CD4-positive, alpha-beta T cell (primary cell): Measurements from ENCODE around the gene UPK1A. TPM values are rescaled to one million over a fixed set of nuclear protein-coding genes. Genes with fewer than 3 reads are reported as not detected.

ENCODE experiments used
- ATAC-seq: fragments of 200-7000 bp; cut with Tn5 transposase; one replicate; pipeline ENCODE4 v1.10.0; 2022; ENCODE audit warnings: mild to moderate bottlenecking; ENCODE audit not compliant: poor library complexity
- CTCF ChIA-PET: fragments of 350-600 bp; sonication (Branson Sonifier 250); formaldehyde crosslinking; loops from one replicate; lab custom pipeline; 2021; ENCODE audit warnings: antibody characterized with exemption, inconsistent platforms; lab: Charles Lee
- POLR2A ChIA-PET: fragments of 350-600 bp; sonication (Branson Sonifier 250); formaldehyde crosslinking; loops from one replicate; lab custom pipeline; 2021; ENCODE audit warnings: antibody characterized with exemption, inconsistent platforms; lab: Charles Lee
- DNase-seq, 14 experiments: peaks; one replicate each; pipeline ENCODE4 v3.0.0-alpha.2; 2013 to 2020; ENCODE audit warnings: mixed read lengths in 2 of 14
- H3K27ac ChIP-seq, 2 donors: one replicate each; pipeline versions ENCODE4 v1.5.1 to v1.7.0; 2013; ENCODE audit warnings: low read length in 2 of 2, low read depth in 1 of 2, mild to moderate bottlenecking in 1 of 2
- H3K27me3 ChIP-seq, 2 experiments: 1 replicate in 1 of 2; 2 replicates in 1 of 2; pipeline versions ENCODE4 v1.6.1 to v1.7.0; 2013; ENCODE audit warnings: low read length in 2 of 2, control low read depth in 1 of 2, mild to moderate bottlenecking in 1 of 2, moderate library complexity in 1 of 2; ENCODE audit not compliant: insufficient read depth in 2 of 2, control insufficient read depth in 1 of 2
- H3K36me3 ChIP-seq: one replicate; pipeline ENCODE4 v1.6.1; 2013; ENCODE audit warnings: low read length, control low read depth; ENCODE audit not compliant: insufficient read depth
- H3K4me1 ChIP-seq: one replicate; pipeline ENCODE4 v1.6.1; 2013; ENCODE audit warnings: low read length, control low read depth; ENCODE audit not compliant: insufficient read depth
- H3K4me3 ChIP-seq: one replicate; pipeline ENCODE4 v1.5.1; 2013; ENCODE audit warnings: mild to moderate bottlenecking, low read length, moderate library complexity
- H3K9me3 ChIP-seq, 2 experiments: 1 replicate in 1 of 2; 2 replicates in 1 of 2; pipeline versions ENCODE4 v1.6.1 to v1.7.0; 2013; ENCODE audit warnings: low read length in 2 of 2, mild to moderate bottlenecking in 2 of 2, control low read depth in 1 of 2, moderate library complexity in 1 of 2; ENCODE audit not compliant: control insufficient read depth in 1 of 2, insufficient read depth in 1 of 2
- H3K27ac Mint-ChIP-seq: one replicate; pipeline ENCODE4 v1.8.0; 2020; ENCODE audit warnings: mixed read lengths
- H3K27me3 Mint-ChIP-seq: one replicate; pipeline ENCODE4 v1.8.0; 2021; ENCODE audit warnings: mixed read lengths
- H3K36me3 Mint-ChIP-seq: one replicate; pipeline ENCODE4 v1.8.0; 2021; ENCODE audit warnings: low read depth, mixed read lengths
- H3K4me1 Mint-ChIP-seq: one replicate; pipeline ENCODE4 v1.8.0; 2021; ENCODE audit warnings: low read depth, mixed read lengths
- H3K4me3 Mint-ChIP-seq: one replicate; pipeline ENCODE4 v1.8.0; 2020; ENCODE audit warnings: mild to moderate bottlenecking, mixed read lengths
- H3K9me3 Mint-ChIP-seq: one replicate; pipeline ENCODE4 v1.8.0; 2020; ENCODE audit warnings: mixed read lengths
- intact Hi-C, 2 experiments: fragments of 100-400 bp; cut with DNase I in 1 of 2; cut with micrococcal nuclease in 1 of 2; formaldehyde crosslinking; loops; one replicate each; pipeline versions ENCODE4 v1.15.1 to v1.9.0; 2023 to 2025; cut with DNase I, micrococcal nuclease
- total RNA-seq, 174 experiments: library from RNA in 2 of 174; stranded (reverse) in 2 of 174; gene quantifications; one replicate each; pipeline ENCODE4 v1.2.3 and lab custom pipeline; 2021 to 2026
- TF ChIP-seq, protein P1 (sequence below): fragments of 200-600 bp; IDR thresholded peaks from one replicate; pipeline ENCODE4 v1.8.0; 2022; ENCODE audit warnings: antibody characterized with exemption, mild to moderate bottlenecking

Gene UPK1A
- total RNA-seq, 2 experiments from 2014 or later = 0.36 to 0.47 TPM

GRCh38 chr19:35620001-35620400 lies 46.3 kb upstream of the UPK1A start:
- ChIA-PET CTCF (no interaction called here), POLR2A (interaction anchor here (1.6 kb wide), 1 partner anchor 28 kb away, joined by 4 read pairs; the partner anchor contains the start of gene COX6B1)
- H3K4me3 ChIP-seq = no peak overlapping the region
- intact Hi-C loops = no loop called here
- Mint-ChIP-seq H3K9me3 (no peaks in the 10 kb centered on the region), H3K27me3 (no peaks in the 10 kb centered on the region), H3K4me3 (no peak overlapping the region), H3K27ac (no peak overlapping the region), H3K36me3 (peaks cover 26% of the 10 kb centered on the region), H3K4me1 (no peaks in the 10 kb centered on the region)
- TF ChIP-seq, protein P1, sequence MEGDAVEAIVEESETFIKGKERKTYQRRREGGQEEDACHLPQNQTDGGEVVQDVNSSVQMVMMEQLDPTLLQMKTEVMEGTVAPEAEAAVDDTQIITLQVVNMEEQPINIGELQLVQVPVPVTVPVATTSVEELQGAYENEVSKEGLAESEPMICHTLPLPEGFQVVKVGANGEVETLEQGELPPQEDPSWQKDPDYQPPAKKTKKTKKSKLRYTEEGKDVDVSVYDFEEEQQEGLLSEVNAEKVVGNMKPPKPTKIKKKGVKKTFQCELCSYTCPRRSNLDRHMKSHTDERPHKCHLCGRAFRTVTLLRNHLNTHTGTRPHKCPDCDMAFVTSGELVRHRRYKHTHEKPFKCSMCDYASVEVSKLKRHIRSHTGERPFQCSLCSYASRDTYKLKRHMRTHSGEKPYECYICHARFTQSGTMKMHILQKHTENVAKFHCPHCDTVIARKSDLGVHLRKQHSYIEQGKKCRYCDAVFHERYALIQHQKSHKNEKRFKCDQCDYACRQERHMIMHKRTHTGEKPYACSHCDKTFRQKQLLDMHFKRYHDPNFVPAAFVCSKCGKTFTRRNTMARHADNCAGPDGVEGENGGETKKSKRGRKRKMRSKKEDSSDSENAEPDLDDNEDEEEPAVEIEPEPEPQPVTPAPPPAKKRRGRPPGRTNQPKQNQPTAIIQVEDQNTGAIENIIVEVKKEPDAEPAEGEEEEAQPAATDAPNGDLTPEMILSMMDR = no peak
- H3K9me3 ChIP-seq = no peaks in the 10 kb centered on the region
- peaks cover 35% of the 10 kb centered on the region for H3K36me3 ChIP-seq
- no peak overlapping the region for H3K27ac ChIP-seq
- no peak for ATAC-seq
- H3K27me3 ChIP-seq = no peaks in the 10 kb centered on the region
- no peak for DNase-seq
- H3K4me1 ChIP-seq = no peaks in the 10 kb centered on the region

DNA sequence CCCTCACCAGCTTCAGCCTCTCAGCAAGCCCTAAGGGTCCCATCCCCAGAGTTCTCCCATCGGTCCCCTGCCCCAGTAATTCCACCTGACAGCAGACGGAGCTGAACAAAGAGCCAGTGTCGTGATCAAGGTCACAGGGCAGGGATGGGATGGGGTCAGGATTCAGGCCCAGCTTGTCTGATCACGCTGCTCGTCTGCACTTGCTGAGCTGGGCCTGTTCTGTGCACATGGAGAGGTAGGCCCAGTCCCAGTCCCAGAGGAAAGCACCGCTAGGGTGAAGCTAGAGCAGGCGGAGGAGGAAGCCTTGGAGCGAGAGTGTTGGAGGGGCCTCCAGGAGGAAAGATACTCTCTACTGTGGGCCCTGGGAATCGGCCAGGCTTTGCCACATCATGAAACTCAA lies 44.6 kb upstream of the UPK1A start:
- no peak overlapping the region for H3K27ac ChIP-seq
- Mint-ChIP-seq H3K27ac (no peak overlapping the region), H3K27me3 (no peaks in the 10 kb centered on the region), H3K4me3 (no peak overlapping the region), H3K36me3 (peaks cover 16% of the 10 kb centered on the region), H3K4me1 (peaks cover 4% of the 10 kb centered on the region), H3K9me3 (no peaks in the 10 kb centered on the region)
- no peak for ATAC-seq
- no peak for DNase-seq
- no peaks in the 10 kb centered on the region for H3K9me3 ChIP-seq
- intact Hi-C loops = no loop called here
- H3K36me3 ChIP-seq = peaks cover 27% of the 10 kb centered on the region
- no peaks in the 10 kb centered on the region for H3K4me1 ChIP-seq
- CTCF ChIA-PET = no interaction called here
- H3K4me3 ChIP-seq = no peak overlapping the region
- POLR2A ChIA-PET = interaction anchor here (1.2 kb wide), 1 partner anchor 9 kb away, joined by 4 read pairs; the partner anchor contains the start of gene HAUS5
- no peaks in the 10 kb centered on the region for H3K27me3 ChIP-seq
- TF ChIP-seq, protein P1 = no peak

GRCh38 chr19:35622750-35623149 lies 43.6 kb upstream of the UPK1A start:
- CTCF ChIA-PET = no interaction called here
- H3K4me1 ChIP-seq = peaks cover 2% of the 10 kb centered on the region
- no peaks in the 10 kb centered on the region for H3K27me3 Mint-ChIP-seq
- no peak for DNase-seq
- ATAC-seq = no peak
- no peaks in the 10 kb centered on the region for H3K27me3 ChIP-seq
- TF ChIP-seq, protein P1 = no peak
- H3K36me3 ChIP-seq = peaks cover 19% of the 10 kb centered on the region
- peak overlapping the region; percentile 5 for H3K27ac Mint-ChIP-seq
- POLR2A ChIA-PET = no interaction called here
- no peak overlapping the region for H3K27ac ChIP-seq
- H3K4me3 ChIP-seq = no peak overlapping the region
- H3K36me3 Mint-ChIP-seq = peaks cover 14% of the 10 kb centered on the region
- no peaks in the 10 kb centered on the region for H3K9me3 Mint-ChIP-seq
- H3K4me1 Mint-ChIP-seq = peaks cover 4% of the 10 kb centered on the region
- H3K4me3 Mint-ChIP-seq = no peak overlapping the region
- H3K9me3 ChIP-seq = no peaks in the 10 kb centered on the region
- intact Hi-C loops = no loop called here
